NCI-H524 (cell line): ENCODE results near the gene EDC3.
A peak's percentile ranks its signal among the peaks of the same experiment; 100 is the strongest.
"Not testable (repeated sequence)": the region's sequence is repeated elsewhere in the genome, so short reads cannot be mapped to it uniquely, and the experiment has no call there.

ENCODE experiments used
- DNase-seq, 2 experiments: peaks; one replicate each; lab custom pipeline; 2025; lab: John Stamatoyannopoulos, UW

The EDC3 gene

DNA sequence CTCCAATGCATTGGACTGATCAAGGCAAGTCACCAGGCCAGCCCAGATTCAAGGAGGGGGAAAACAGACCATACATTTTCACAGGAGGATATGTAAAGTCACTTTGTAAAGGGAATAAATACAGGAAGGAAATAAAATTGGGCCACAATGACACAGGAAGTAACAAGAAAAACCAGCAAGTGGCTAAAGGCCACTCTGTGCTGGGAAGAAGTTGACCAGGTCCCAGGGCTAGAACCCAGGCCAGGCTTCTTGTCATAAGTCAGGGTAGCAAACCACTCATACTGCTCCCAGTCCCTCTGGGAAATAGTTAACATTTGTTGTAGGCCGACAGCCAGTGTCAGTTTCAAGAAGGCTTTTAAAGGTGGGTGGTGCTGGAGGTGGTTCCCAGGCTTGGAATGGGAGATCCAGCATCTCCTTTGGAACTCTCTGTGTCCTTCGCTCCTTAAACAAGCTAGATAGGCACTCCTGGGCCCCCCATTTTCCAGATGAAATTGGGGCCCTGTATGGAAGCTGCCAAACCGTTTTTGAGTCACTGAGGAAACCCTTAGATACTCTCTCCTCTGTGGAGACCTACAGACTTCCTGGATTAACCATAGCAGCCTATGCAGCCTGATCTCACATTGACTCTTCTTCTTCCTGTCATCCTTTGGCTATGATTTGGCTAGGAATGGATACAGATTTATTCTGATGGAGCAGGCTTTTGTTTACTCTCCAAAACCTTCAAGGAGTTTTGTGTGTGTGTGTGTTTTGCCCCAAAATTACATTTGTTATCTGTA is 14.7 kb upstream of the EDC3 start:
- DNase-seq, result no peak

DNA sequence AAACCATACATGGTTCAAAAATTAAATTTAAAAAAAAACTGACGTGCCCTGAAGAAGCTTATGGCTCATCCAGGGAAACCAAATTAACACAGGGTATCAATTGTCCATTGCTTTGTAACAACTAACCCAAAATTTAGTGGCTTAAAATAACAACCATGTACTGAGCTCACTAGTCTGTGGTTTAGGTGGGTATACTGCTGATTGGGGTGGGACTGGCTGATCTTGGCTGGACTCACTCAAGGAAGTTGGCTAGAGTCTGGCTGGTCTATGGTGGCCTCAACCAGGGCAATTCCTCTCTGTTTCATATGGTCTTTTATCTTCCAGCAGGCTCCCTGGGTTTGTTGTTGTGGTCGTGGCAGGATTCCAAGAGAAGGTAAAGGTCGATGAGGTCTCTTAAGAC is 14.1 kb upstream of the EDC3 start:
- DNase-seq, result no peak

DNA sequence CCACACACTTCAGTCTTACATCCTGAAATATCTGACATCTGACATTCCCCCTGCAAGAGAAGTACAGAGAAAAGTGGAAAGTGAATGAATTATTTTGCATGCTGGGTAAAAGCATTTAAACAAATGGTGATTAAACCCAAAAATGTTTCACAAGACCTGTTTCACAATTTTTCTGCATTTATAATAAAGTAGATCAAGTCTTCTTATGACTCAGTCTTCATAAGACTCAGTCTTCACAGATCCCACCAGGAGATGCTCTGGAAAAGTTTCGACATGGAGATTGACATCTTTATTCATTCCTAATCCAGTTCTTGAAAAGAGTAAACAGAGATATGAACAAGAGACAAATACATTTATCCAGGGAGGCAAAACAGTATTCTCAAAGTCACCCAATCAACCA is 13.2 kb upstream of the EDC3 start:
- DNase-seq, result no peak

DNA sequence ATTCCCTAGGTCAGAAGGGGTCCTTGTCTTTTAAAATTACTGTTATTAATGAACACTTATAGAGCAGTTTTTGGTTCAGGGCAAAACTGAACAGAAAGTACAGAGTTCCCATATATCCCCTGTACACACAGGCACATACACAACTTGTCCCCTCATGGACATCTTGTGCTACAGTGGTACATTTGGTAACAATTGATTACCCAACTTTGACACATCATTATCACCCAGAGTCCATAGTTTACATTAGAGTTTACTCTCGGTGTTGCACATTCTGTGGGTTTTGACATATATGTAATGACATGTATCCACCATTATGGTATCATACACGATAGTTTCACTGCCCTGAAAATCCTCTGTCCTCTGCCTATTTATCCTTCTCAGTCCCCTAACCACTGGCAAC is 984 bp upstream of the EDC3 start:
- DNase-seq, result no peak

DNA sequence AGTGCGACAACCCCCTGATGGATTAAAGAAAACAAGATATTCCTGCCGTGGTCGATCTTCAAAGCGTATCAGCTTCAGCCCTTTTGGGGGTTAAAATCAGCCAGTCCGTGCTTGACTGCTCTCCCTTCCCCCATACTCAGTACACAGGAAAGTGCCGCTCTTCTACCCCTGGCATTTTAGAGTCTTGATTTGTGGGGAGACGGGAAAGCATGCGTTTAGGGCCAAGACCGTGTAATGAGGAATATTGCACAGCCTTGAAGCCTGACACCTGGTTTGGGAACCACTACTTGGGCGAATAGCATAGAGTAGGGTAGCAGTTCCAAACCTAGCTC is 540 bp upstream of the EDC3 start:
- DNase-seq, result no peak

DNA sequence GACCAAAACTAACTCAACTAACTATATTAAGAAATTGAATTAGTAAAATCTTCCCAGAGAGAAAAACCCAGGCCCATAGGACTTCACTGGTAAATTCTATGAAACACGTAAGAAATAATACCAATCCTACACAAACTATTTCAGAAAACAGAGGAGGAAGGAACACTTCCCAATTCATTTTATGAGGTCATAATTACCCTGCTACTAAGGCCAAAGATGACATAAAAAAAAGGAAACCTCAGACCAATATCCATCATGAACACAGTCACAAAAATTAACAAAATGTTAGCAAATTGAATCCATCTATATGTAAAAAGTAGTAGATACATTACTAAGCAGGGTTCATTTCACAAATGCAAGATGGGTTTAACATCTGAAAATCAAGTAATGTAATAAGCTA is 3.5 kb downstream of the EDC3 start:
- DNase-seq, result no peak

DNA sequence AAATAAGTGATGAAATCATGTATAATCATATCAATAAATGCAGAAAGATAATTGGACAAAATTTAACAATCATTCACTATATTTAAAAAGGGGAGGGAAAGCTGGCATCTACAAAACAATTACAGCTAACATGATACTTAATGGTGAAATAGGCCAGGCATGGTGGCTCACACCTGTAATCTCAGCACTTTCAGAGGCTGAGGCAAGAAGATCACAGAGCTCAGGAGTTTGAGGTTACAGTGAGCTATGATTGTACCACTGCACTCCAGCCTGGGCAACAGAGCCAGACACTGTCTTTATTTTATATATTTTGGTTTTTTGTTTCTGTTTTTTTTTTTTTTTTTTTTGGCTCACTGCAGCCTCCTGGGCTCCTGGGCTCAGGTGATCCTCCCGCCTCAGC is 12.1 kb downstream of the EDC3 start:
- DNase-seq, result no peak

DNA sequence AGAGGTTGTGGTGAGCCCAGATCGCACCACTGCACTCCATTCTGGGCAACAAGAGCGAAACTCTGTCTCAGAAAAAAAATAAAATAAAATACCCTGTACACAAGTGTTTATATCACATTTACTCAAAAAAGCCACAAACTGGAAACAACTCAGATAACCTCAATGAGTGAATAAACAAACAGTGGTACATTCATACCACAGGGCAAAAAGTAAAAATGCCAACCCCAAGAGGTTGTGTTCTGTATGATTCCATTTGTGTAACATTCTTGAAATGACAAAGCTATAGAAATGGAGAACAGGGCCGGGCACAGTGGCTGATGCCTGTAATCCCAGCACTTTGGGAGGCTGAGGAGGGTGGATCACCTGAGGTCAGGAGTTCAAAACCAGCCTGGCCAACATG is 12.9 kb downstream of the EDC3 start:
- DNase-seq, result no peak

DNA sequence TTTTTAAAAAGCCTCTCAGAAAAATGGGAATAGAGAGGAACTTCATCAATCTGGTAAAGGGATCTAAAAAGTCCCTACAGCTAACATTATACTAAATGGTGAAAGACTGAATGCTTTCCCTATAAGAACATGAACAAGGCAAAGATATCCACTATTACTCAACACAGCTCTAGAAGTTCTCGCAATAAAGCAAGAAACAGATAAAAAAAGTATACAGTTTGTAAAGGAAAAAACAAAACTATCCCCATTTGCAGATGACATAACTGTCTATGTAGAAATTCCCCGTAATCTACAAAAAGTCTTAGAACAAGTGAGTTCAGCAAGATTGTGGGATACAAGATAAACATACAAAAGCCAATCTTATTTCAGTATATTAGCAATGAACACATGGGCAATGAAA is 15.4 kb downstream of the EDC3 start:
- no peak for DNase-seq

DNA sequence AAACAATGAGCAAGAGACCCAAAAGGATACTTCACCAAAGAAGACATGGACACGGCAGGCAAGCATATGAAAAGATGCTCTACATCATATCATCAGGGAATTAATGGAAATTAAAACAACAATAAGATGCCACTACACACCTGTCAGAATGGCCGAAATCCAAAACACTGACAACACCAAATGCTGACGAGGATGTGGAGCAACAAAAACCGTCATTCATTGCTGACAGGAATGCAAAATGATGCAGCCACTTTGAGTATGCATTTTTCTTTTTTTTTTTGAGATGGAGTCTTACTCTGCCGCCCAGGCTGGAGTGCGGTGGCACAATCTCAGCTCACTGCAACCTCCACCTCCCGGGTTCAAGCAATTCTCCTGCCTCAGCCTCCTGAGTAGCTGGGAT is 19.0 kb downstream of the EDC3 start:
- DNase-seq, result no peak

DNA sequence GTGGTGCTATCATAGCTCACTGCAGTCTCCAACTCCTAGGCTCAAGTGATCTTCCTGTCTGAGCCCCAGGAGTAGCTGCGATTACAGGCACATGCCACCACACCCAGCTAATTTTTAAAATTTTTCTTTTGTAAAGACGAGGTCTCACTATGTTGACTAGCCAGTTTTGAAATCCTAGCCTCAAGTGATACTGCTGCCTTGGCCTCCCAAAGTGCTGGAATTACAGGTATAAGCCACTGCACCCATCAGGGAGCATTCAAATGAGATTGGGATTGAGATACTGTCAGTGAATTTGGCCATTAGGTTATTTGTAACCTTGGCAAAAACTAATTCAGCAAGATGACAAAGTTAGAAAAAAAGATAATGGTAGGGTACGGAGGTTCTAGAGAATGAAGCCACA is 21.7 kb downstream of the EDC3 start:
- no peak for DNase-seq

DNA sequence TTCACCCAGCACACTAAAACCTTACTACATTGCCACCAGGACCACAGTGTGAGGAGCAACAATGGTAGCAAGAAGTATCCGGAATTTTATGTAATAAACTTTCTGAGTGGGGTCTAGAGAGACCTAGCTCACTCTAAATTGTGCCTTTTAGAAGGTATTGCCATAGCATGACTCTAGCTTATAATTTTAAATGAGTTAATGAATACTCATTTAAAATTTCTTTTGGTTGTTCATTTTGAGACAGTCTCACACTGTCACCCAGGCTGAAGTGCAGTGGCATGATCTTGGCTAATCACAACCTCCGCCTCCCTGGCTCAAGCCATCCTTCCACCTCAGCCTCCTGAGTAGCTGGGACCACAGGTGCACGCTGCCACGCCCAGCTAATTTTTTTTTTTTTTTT is 26.2 kb downstream of the EDC3 start:
- no peak for DNase-seq

DNA sequence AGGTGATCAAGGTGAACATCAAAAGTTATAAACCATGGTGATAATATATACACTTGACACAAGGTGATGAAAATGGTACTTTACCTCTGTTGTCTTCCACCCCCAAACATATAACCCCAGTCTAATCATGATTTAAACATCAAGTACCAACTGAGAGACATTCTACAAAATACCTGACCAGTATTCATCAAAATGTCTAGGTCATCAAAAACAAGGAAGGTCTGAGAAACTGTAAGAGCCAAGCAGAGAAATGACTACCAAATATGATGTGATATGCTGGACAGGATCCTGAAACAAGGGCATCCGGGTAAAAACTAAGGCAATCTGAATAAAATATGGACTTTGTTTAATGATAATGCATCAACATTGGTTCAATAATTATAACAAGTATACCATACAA is 27.8 kb downstream of the EDC3 start:
- DNase-seq, result no peak

DNA sequence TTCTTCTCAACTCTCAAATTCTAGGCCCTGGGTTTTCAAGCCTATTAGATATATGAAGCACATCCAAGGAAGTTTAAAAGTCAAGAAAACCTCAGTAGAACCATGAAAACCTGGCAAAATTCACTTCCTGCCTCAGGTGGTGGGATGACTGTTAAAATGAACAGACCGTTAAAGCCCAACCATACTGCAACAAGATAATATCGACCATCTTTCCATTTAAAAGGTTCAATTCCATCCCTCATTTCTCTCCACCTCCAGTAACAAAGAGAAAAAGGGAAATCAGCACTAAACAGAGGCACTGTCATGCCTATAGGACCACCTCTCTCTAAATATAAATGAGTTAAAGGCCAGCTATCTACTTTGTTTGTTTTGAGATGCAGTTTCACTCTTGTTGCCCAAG is 31.2 kb downstream of the EDC3 start:
- DNase-seq, result no peak

DNA sequence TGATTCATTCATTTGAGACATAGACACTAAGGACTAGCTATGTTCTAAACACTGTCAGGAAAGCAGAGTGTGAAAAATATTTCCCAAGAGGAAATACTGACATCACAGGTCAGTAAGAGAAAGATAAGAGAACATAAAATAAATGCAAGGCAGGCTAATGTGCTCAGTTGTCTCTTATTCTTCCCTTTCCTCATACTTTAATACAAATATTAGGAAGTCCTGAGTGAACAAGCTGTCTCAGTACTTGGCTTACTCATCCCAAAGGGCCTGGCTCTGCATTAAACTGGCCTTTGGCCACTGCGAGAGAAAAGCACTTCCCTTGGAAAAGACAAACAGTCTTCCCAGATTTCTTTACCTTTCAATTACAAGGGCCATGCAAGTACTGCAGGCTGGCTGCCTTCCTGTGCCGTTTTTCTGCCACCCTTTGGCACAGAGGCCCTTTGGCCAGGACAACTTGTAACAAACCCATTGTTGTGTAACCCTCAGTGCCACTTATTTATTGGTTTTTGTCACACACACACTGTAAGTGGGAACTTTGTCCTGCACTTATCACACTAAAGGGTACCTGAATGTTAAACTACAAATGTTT is 31.7 kb downstream of the EDC3 start:
- DNase-seq, result no peak

DNA sequence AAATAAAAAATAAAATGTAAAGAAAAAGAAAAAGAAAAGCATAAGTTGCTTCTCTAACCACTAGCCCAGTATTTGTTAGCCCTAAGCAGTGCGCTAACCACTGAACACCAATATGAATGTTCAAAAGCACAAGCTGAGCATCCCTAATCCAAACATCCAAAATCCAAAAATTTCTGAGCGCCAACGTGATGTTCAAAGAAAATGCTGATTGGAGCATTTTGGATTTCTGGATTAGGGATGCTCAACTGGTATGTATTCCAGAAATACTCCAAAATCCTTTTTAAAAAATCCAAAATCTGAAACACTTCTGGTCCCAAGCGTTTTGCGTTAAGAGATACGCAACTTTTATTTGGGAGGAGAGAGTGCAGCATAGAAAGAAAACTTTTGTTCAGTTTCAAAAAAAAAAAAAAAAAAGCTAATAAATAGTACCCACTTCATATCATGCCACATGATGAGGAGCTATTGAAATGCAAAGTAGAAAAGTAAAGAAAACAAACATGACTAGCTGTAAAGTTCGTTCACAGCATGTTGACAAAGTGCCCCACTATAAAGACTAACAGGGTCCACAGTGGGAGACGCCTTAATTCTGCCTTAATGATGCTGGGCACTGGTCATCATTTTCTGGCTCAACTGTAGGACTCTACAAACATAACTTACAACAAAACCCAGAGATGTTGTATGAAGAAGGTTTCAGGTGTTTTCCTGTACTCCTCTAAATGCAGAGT is 32.4 kb downstream of the EDC3 start:
- no peak for DNase-seq

DNA sequence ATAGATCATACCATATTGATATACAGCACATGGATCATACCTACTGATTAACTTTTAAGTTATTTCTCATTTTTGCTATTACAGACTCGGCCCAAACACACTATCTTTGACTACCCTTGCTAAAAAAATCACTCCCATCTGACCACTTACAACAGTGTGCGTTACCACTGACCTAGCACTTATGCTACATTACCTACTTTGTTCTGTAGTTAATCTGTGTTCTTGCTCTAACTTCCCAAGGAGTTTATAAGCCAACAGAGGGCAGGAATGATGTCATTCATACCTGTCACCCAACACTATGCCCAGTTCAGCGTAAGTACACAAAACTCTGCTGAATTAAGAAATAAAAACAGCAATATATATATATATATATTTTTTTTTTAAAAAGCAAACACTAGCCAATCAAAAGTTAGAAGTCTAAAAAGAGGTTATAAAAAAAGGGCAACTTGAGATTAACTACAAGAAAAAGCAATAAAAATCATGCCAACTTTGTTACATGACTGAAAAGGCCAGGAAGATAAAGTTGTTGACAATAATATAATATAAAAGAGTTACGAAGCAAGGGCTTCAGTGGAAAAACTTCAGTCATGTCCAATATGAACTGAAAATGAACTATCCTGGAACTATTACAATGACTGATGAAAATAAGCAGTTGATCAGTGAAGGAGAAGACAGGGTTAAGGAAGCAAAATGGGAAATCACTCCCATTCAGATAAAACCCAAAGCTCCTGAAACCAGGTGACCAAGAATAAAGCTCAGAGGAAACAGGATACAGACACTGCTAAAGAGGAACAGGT is 33.6 kb downstream of the EDC3 start:
- no peak for DNase-seq

DNA sequence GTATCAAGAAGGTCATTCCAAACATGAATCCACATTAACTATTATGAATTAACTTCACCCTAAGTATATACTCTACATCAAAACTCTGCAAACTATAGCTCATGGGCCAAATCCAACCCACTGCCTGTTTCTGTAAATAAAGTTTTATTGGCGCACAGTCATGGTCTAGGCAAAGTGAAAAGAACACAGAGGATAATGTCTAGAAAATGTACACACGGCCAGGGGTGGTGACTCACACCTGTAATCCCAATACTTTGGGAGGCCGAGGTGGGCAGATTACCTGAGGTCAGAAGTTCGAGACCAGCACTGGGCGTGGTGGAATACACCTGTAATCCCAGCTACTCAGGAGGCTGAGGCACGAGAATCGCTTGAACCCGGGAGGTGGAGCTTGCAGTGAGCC is 34.5 kb downstream of the EDC3 start:
- not testable (repeated sequence) for DNase-seq

DNA sequence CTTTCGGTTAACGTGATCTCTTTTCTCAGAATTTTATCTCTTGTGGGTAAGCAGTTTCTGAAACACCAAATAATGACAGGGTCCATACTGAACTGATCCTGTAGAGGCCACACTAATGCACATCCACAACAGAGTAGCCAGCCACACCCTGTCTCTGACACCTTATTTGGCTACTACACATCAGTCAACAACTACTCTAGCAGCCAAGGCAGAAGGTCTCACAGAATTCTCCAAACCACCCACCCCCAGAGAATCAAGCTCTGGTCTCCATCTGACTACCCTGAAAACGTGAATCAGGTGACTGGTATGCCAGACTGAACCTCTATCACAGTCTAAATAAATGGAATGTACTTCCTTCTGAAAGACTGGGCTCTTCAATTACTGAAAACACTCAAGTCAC is 38.0 kb downstream of the EDC3 start:
- DNase-seq, result no peak

DNA sequence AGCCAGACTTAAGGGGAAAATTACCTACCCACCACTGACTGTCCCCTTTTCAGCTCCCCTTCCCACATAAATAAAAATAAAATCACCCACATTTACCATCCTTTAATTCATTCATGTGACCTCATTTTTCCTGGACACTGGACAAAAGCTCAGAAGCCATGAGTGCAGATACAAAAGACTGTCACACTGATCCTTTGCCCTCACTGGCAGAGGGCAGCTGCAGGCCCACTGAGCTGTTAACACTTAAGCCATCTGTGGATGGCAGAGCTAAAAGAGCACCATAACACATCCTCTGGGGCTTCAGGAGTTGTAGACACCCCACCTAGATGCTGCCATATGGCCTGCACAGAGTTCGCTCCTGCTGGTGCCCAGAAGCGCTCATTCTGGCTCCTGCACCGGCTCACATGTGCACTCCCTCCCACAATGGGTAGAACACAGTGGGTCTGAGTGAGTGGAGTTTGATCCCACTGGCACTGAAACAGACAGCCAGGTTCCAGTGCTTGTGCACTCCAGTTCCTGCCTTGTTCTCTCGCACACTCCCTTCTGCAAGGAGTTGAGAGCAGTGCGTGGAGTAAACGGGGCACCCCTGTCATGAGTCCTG is 38.8 kb downstream of the EDC3 start:
- peak; percentile 93 to 97 for DNase-seq

DNA sequence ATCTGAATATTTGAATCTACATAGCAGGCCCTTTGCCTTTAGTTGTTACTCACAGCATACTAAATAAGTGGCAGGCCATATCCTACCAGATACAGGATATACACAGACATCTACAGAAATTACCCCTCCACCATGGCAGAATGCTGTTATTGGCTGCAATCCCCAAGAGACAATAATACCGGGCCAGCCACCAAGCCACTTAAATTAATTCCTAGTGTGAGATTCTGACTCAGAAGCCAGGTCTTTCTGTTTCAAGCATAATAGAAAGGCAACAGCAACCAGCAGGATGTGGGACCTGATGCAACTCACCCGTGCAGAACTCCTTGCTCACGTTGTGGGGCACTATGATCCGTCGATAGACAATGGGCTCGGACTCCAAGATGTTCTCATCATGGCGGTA is 40.4 kb downstream of the EDC3 start:
- DNase-seq, result peak in 1 of 2 experiments; percentile 24

DNA sequence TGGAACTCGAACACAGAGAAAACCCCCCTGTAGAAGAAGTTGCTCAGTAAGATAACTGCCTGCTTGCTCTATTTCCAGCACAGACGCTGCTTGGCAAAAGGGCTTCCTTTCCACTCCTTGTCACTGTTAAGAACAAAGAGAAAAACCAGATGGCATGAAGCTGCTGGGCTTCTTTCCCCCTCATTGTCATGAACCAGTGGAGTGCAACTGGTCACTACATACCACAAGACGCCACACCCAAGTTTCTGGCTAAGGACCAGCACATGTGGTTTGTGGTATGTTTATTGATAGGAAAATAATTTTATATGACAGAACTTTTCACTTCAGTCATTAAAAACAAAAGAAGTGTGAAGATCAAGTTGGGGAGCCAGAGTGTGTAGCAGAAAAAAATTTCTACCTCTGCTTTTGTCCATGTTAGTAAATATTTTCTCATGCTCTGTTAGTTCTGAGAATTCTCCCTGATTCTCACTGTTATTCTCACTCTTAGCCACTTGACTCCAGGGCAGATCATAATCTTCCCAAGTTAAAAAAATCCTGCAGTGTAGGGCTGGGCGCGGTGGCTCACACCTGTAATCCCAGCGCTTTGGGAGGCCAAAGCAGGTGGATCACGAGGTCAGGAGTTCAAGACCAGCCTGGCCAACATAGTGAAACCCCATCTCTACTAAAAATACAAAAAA is 42.3 kb downstream of the EDC3 start:
- no peak for DNase-seq
